Frontal cortex (tissue), 4 donors: ENCODE data around the gene ARID5B. TPM values are rescaled to one million over a fixed set of nuclear protein-coding genes. Genes with fewer than 3 reads are reported as not detected.
A peak's percentile ranks its signal among the peaks of the same experiment; 100 is the strongest.

Experiments
- DNase-seq, 2 donors: peaks; one replicate each; pipeline ENCODE4 v3.0.0; 2012; ENCODE audit warnings: low spot score in 2 of 2
- FAIRE-seq: peaks from 2 replicates; lab custom pipeline; 2012; peaks lifted over from hg19 to GRCh38; lab: Jason Lieb, UNC
- total RNA-seq: library from RNA; depleted of rRNA; stranded (reverse); fragments of >200 nt; gene quantifications from one replicate; pipeline ENCODE4 v1.2.3, GENCODE V29; 2014
- donor health status: control.
- donor health status: control.
- donor health status: control.

The ARID5B gene
- total RNA-seq, 1 donor from 2014 or later, result 19.6 TPM

GRCh38 chr10:61903221-61903927, 1.9 kb downstream of the ARID5B start:
- FAIRE-seq (no peak), DNase-seq (peak; percentile 45 to 54)

DNA sequence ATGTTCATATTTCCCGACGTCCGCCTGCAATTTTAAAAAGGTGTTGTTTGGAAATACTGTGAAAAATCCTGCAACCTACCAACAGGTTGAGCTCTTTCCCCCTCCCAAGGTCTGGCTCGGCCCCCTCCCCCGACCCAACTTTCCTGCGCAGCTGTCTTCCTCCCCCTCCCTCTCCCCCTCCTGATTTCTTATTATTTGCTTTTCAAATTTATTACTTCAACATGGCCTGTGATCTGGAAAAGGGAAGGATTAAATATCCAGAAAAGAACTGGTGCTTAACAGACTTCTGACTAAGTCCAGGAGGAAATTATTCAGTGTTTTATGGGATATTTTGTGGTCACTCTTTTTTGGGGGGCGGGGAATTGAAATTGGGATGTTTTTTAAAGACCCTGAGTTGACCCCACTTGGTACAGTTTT, 2.4 kb downstream of the ARID5B start:
- no peak for DNase-seq

DNA sequence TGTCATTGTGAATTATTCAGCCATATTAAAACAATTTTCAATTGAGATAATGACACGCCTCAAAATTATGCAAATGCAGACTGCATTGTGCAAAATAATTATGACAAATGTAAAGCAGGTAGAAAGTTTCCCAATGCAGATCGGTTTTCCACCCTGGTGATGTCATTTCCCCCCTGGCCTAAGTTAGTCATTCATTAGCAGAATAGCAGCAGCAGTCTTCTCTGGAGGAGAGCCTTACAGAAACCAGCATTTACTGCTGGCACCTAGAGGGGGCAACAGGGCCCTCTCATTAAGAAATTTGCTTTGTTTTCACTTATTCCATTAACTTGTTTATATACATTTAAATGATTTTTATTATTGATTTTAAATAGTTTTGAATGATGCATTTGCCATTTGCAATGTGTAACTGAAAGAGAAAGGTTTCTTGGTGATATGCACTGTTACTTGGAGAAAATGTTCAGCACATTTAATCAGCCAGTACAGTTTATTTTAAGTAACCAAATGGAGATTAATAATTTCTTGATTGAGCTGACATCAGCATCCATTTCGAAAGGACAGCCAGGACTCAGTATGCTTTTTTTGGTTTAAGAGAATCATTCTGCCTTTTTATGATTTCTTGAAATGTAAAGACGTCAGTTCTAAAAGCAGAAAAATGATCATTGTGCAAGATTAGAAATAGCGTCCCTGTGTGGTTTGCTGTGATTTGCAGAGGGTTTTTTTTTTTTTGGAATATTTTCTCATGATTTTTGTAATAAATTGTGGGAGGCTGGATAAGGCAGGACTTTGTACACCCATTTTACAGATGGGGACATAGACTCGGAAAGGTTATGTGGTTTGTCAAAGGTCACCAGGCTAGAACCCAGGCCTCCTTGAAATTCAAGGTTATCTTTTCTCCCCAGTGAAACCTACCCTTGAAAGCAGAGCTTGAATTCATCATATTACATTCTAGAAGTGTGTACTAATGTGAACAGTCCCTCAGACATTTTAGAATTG, 3.5 kb downstream of the ARID5B start:
- FAIRE-seq, result no peak
- DNase-seq, result no peak

More for the DNA sequence above, 2.4 kb downstream of the ARID5B start:
- no peak for FAIRE-seq

DNA sequence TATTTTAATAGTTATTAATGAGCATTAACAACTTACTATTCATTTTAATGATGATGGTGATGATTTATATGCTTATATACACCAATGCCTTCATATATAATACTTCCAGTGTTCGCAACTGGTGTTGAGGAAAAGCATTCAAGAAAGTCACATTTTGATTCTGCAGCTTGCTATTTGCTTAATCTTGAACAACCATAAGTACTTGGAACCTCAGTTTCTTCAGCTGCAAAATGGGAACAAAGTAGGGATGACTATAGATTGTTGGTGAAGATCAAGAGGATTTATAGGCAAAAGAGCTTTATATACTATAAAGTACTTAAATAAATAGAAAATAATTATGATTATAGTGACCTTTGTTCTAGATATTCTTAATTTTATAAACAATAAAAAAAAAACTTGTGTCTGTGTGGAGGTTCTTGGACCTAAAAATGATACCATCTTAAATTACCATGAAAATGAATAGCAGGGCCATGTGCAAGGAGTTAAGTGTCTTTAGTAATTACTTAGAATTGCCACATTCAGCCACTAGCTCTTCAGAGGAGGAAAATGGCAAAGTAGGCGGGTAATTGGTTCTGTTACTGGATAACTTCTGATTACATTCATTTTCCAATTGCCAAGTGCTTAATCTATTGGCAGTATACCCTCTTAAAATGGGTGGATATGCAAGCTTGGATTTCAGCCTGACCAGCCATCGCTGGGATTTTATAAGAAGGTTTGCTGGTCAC, 4.5 kb downstream of the ARID5B start:
- DNase-seq (no peak), FAIRE-seq (no peak)

DNA sequence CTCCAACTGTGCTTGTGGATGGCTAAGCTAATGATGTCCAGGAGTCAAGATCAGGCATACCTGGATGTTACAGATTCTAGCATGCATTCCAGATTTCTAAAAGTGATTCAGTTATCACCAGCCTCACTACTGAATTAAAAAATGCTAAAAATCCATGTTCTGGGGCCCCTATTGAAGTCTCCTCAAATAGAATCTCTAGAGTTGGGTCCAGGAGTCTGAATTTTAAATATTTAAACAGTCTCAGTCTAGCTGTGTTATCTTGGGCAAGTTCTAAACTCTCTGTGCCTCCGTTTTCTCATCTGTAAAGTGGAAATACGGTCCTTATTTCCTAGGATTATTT, 5.0 kb downstream of the ARID5B start:
- DNase-seq, result no peak
- no peak for FAIRE-seq

- DNase-seq (no peak), FAIRE-seq (no peak)
These were observed 5.5 kb downstream of the ARID5B start for GRCh38 chr10:61907011-61907410.

DNA sequence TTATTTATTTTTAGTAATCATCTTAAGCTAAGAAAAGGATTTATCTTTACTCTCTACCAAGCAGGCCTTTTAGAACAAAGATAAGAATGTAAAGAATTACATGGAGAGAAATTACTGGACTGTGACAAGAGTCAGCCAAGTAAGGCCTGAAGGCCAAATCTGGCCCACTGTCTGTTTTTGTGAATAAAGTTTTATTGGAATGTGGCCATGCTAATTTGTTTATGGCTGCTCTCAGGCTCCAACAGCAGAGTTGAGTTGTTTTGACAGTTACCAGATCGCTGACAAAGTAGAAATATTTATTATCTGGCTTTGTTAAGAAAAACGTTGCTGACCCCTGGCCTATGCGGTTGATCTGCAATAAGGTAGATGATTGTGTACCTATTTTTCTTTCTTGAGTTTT, 6.1 kb downstream of the ARID5B start:
- FAIRE-seq (no peak), DNase-seq (no peak)

- FAIRE-seq, result no peak
- DNase-seq, result no peak
These were observed 8.8 kb downstream of the ARID5B start for GRCh38 chr10:61910226-61910805.

DNA sequence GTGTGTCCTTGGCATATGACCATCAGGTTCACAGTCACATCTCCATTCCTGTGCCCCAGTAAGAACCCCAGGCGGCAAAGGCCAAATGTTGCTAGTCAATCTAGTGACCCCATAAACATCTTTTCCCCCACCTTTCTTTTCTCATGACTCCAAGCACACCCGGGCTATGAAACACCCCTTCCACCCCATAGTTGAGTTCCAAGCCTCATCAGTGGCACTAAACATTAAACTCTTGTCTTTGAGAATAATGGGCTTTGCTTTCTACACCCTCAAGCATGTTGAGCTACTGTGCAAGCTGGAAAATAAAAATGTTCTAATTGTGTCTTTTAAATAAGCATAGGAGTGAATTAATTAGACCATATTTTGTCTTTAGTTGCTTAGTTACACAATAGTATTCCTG, 9.4 kb downstream of the ARID5B start:
- no peak for FAIRE-seq
- no peak for DNase-seq

GRCh38 chr10:61911425-61911824, 9.9 kb downstream of the ARID5B start:
- DNase-seq (no peak), FAIRE-seq (no peak)

- no peak for DNase-seq
- no peak for FAIRE-seq
These were observed 11.5 kb downstream of the ARID5B start for GRCh38 chr10:61912981-61913380.

GRCh38 chr10:61918140-61918539, 16.6 kb downstream of the ARID5B start:
- DNase-seq (no peak), FAIRE-seq (no peak)

DNA sequence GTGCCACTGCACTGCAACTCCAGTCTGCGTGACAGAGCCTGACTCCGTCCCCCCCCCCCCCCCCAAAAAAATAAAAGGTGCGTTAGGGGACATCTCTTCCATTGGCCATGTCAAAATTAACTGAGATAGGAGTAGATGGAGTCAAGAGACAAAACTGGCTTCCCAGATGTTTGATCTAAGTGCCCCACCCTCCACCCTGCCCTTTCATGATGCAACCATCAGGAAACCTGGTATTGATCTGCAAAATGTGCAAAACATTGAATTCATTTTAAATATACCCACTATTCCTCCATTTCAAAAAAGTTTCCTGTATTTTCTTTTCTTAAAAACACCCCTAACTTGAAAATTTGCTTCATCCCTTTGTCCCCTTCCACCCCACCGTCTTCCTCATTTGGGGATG, 17.5 kb downstream of the ARID5B start:
- DNase-seq, result no peak
- FAIRE-seq, result no peak

GRCh38 chr10:61919646-61920215, 18.2 kb downstream of the ARID5B start:
- DNase-seq, result no peak
- no peak for FAIRE-seq

GRCh38 chr10:61921143-61921542, 19.6 kb downstream of the ARID5B start:
- FAIRE-seq (no peak), DNase-seq (no peak)

DNA sequence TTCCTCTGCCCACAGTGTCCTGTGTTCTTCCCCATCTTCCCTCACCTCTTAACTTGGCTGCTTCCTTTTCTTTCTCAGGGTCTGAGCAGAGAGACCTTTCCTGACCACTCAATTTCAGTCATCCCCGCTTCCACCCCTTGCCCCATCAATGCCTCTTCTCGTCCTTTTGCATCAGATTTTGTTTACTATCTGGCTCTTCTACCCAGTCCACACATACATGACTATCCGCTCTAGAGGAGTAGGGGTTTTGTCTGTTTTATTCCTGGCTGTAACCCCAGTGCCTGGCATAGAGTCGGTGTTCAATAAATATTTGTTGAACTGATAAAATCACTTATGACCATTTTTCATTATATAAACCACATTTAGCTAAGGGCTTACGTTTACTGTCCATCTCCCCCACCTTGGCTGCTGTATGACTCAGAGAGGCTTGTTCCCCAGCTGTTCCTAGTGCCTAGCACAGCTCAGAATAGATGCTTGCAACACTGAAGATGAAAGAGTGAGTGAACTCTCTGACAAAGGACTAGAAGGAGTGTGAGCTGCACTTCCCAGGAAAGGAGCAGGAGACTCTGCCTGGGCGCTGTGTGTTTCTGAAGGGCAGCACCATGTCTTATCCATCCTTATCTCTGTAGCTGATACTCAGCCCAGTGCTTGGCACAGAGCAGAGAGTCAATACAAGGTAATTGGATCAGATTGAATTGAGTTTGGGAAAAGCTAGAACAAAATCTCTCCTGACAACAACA, 21.9 kb downstream of the ARID5B start:
- FAIRE-seq (no peak), DNase-seq (no peak)

GRCh38 chr10:61923950-61924274, 22.4 kb downstream of the ARID5B start:
- no peak for DNase-seq
- no peak for FAIRE-seq

DNA sequence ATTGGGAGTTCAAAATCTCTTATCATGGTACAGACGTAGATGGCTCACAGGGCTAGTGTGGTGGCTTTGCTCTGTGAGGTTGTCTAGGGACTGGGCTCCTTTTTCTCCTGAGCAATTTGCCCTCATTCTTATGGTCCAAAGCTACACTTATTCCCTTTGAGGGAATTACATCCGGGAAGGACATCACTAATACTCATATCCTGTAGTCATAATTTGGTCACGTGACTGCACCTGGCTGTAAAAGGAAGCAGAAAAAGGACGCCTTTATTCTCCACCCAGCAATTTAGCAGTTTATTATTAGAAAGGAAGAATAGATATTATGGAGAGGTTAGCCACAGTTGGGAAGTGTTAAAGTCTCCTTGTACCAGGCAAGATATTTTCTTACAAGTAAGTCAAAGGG, 28.1 kb downstream of the ARID5B start:
- no peak for DNase-seq
- FAIRE-seq, result no peak

DNA sequence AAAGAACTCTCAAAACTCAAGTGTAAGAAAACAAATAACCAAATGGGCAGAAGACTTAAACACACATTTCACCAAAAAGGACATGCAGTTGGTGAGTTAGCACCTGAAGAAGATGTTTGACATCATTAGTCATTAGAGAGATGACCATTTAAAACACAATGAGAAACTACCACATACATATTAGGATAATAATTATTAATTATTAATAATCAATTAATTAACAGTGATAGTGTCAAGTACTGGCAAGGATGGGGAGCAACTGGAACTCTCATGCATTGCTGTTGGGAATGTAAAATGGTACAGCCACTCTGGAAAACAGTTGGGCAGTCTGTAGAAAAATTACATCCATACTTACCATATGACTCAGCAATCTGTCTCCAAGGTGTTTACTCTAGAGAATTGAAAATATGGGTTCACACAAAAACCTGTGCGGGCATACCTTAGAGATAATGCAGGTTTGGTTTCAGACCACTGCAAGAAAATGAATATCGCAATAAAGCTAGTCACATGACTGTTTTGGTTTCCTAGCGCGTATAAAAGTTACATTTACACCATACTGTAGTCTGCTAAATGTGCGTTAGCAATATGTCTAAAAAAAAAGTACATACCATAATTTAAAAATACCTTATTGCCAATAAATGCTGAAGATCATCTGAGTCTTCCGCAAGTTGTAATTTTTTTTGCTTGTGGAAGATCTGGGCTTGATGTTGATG, 30.3 kb downstream of the ARID5B start:
- no peak for FAIRE-seq
- DNase-seq, result no peak
